Suprapubic skin (tissue), 4 donors: ENCODE results near the gene CBLC. TPM values are rescaled to one million over a fixed set of nuclear protein-coding genes. Genes with fewer than 3 reads are reported as not detected.

Source experiments
- DNase-seq, 2 donors: peaks; one replicate each; pipeline ENCODE4 v3.0.0-alpha.2; 2019; ENCODE audit warnings: low spot score in 2 of 2
- H3K27ac ChIP-seq: fragments of 200-600 bp; sonication (generic); one replicate; pipeline ENCODE4 v1.5.1; 2019
- H3K27me3 ChIP-seq: fragments of 200-600 bp; sonication (generic); one replicate; pipeline ENCODE4 v1.5.1; 2019
- H3K36me3 ChIP-seq: fragments of 200-600 bp; sonication (generic); one replicate; pipeline ENCODE4 v1.5.1; 2019
- H3K4me1 ChIP-seq: fragments of 200-600 bp; sonication (generic); one replicate; pipeline ENCODE4 v1.5.1; 2019
- H3K4me3 ChIP-seq: fragments of 200-600 bp; sonication (generic); one replicate; pipeline ENCODE4 v1.5.1; 2019; ENCODE audit warnings: mild to moderate bottlenecking
- H3K9me3 ChIP-seq: fragments of 200-600 bp; sonication (generic); one replicate; pipeline ENCODE4 v1.5.1; 2019
- EP300 ChIP-seq: sonication (generic); formaldehyde crosslinking; IDR thresholded peaks from one replicate; pipeline ENCODE4 v1.6.1; 2017; ENCODE audit warnings: antibody characterized with exemption
- POLR2A ChIP-seq, 2 donors: fragments of 450-650 bp; IDR thresholded peaks; one replicate each; pipeline ENCODE4 v1.6.1; 2017; ENCODE audit warnings: antibody characterized with exemption in 2 of 2, mild to moderate bottlenecking in 2 of 2, moderate library complexity in 2 of 2
- POLR2AphosphoS5 ChIP-seq, 3 donors: sonication (generic); formaldehyde crosslinking; IDR thresholded peaks; one replicate each; pipeline ENCODE4 v1.6.1; 2017; ENCODE audit warnings: antibody characterized with exemption in 3 of 3
- WGBS: methylation state at CpG from one replicate; pipeline ENCODE4 v1.1.5; 2018; 5-methylcytosine and 5-hydroxymethylcytosine counted together
- total RNA-seq, 4 donors: library from RNA; depleted of rRNA; stranded (reverse); fragments of >200 nt; gene quantifications; one replicate each; pipeline ENCODE4 v1.1.0, GENCODE V29; 2016
- TF ChIP-seq, protein P1 (sequence below), 2 donors: fragments of 200-600 bp in 1 of 2; fragments of 450-650 bp in 1 of 2; sonication (generic) in 1 of 2; IDR thresholded peaks; one replicate each; pipeline ENCODE4 v1.5.1; 2016 to 2019; ENCODE audit warnings: antibody characterized with exemption in 2 of 2, mild to moderate bottlenecking in 1 of 2, moderate library complexity in 1 of 2

Gene CBLC
- total RNA-seq, 4 donors from 2014 or later: 60.4 to 94.4 (median 65.7) TPM

DNA sequence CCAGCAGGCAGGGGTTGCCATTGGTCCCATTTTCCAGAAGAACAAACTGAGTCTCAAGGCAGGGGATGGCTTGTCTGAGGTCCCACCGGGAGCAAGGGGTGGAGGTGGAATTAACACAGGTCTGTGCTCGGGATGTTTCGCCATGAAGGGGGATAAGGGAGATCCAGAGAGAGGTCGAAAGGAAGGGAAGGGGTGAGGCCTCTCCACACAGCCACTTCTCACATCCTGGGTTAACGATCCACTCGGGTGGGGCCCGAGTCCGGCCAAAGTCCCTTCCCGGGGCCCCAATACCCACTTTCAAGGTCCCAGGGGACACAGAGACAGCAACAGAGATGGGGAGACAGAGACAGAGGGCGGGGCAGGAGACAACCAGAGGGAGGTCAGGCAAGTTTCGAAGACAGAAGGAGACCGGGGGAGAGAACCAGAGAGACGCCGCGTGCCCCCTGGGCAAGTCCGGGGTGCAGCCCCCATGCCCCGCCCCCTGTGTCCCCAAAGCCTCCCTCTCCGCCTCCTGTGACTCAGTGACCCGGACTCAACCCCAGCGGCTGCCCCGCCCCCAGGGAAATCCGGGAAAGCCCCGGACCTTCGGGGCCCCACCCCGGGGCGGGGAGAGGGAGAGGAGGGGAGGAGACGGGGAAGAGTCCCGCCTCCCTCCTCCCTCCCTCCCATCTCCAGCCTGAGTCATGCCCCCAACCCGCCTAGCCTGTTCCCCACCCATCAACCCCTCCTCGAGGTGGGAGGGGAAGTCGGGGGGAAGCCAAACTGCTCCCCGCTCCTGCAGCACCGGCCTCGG lies 30.5 kb upstream of the CBLC start:
- Histone ChIP-seq H3K36me3 (peaks cover 6% of the 10 kb centered on the region), H3K4me1 (peaks cover 85% of the 10 kb centered on the region), H3K27ac (peak overlapping the region; percentile 96), H3K27me3 (no peaks in the 10 kb centered on the region), H3K9me3 (no peaks in the 10 kb centered on the region), H3K4me3 (peak overlapping the region; percentile 70)
- TF ChIP-seq, protein P1, sequence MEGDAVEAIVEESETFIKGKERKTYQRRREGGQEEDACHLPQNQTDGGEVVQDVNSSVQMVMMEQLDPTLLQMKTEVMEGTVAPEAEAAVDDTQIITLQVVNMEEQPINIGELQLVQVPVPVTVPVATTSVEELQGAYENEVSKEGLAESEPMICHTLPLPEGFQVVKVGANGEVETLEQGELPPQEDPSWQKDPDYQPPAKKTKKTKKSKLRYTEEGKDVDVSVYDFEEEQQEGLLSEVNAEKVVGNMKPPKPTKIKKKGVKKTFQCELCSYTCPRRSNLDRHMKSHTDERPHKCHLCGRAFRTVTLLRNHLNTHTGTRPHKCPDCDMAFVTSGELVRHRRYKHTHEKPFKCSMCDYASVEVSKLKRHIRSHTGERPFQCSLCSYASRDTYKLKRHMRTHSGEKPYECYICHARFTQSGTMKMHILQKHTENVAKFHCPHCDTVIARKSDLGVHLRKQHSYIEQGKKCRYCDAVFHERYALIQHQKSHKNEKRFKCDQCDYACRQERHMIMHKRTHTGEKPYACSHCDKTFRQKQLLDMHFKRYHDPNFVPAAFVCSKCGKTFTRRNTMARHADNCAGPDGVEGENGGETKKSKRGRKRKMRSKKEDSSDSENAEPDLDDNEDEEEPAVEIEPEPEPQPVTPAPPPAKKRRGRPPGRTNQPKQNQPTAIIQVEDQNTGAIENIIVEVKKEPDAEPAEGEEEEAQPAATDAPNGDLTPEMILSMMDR (IDR thresholded peaks at IDR 0.05): no peak
- TF ChIP-seq POLR2AphosphoS5 (IDR thresholded peaks at IDR 0.05): peak in 1 of 3 donors; percentile 67
- peak; percentile 97 for DNase-seq
- 10% methylated on average over 17 of the region's 34 CpGs for WGBS

DNA sequence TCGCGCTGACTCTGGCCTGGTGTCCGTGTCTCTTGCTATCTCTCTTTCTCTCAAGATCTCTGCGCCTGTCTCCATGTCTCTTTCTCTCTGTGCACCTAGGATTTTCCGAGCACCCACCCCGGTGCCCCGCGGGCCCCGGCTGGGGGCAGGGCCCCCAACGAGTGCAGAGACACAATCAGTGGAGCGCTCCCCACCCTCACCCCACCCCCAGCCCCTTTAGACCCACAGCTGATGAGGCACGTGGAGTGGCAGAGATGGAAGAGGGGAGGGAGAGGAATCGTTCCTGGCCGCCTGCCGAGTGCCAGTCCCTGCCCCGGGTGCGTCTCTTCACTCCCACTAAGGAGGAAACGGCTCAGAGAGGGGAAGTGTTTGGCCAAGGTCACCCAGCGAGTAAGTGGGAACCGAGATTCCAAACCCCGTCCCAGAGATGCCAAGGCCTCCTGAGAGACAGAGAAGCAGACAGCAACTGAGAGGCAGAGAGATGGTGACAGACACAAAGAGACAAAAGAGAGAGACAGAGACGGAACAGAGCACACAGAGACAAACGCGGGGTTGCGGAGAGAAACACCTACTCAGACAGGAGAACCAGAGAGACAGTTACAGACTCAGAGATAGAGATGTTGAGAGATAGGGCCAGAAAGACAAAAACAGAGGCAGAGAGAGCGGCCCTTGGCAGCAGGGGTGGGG lies 29.8 kb upstream of the CBLC start:
- Histone ChIP-seq H3K4me3 (peak overlapping the region; percentile 70), H3K4me1 (peaks cover 85% of the 10 kb centered on the region), H3K9me3 (no peaks in the 10 kb centered on the region), H3K36me3 (peaks cover 6% of the 10 kb centered on the region), H3K27me3 (no peaks in the 10 kb centered on the region), H3K27ac (peak overlapping the region; percentile 96)
- no peak for TF ChIP-seq EP300
- TF ChIP-seq POLR2A (IDR thresholded peaks at IDR 0.05): no peak
- peak in 1 of 3 donors; percentile 11 for TF ChIP-seq POLR2AphosphoS5 (IDR thresholded peaks at IDR 0.05)
- peak; percentile 88 to 89 for DNase-seq
- WGBS: 1% methylated on average over 26 of the region's 26 CpGs

DNA sequence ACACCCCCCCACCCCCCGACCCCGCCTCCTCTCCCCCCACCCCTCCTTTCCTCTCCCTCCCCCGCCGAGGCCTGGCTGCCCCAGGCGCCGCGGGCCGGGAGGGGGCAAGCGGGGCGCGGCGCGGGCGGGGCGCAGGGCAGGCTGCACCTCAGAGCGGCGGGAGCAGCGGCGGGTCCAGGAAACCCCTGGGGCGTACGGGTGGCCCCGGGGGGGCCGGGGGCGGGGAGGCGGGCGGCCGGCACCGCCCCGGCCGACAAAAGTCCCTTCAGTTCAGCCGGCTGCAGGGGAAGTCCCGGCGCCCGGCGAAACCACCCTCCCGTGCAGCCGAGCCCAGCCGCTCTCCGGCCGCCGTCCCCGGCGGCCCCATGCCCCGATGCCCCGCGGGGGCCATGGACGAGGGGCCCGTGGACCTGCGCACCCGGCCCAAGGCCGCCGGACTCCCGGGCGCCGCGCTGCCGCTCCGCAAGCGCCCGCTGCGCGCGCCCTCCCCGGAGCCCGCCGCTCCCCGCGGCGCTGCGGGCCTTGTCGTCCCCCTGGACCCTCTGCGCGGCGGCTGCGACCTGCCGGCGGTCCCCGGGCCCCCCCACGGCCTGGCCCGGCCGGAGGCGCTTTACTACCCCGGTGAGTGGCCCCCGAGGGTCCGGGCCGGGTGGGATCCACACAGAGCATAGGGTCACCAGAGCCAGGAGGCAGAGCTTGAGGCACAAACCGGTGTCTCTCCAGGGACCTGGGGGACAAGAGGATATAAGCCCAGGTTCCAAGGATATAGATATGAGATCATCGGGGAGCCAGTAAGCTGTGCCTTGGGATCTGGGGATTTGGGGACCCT lies 29.1 kb upstream of the CBLC start, which contains the start of gene BCL3:
TSS of gene BCL3 (plus strand) at position 283 of the 829 bp plus-strand sequence. CDS start at position 366, 83 bp downstream.
- DNase-seq: peak in 1 of 2 donors; percentile 77
- WGBS: 0% methylated on average over 12 of the region's 88 CpGs
- Histone ChIP-seq H3K27ac (peak within 1 kb of the TSS; percentile 96), H3K9me3 (no peaks in the 10 kb centered on the region), H3K36me3 (peaks cover 6% of the 10 kb centered on the region), H3K27me3 (no peaks in the 10 kb centered on the region), H3K4me1 (peaks cover 85% of the 10 kb centered on the region), H3K4me3 (peak within 1 kb of the TSS; percentile 70)
- TF ChIP-seq, protein P1 (IDR thresholded peaks at IDR 0.05): no peak
- peak in 1 of 2 donors; percentile 56 for TF ChIP-seq POLR2A (IDR thresholded peaks at IDR 0.05)

DNA sequence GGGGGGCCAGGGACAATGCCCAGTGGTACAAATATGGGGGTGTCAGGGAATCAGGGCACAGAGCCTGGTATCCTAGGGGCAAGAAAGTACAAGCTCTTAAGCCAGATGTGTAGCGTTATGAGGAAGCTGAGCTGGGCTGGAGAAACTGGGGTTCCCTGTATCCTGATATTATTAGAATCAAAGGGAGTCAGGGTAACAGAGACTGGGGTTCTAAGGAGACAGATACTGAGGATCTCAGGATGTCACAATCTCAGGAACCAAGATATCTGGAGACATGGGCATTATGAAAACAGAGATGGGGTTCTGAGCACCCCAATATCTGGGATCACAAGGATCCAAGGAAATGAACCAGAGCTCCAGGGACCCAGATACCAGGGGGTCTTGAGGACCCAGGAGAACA lies 28.4 kb upstream of the CBLC start:
- Histone ChIP-seq H3K27ac (peak overlapping the region; percentile 96), H3K4me3 (peak overlapping the region; percentile 70), H3K4me1 (peaks cover 86% of the 10 kb centered on the region), H3K27me3 (no peaks in the 10 kb centered on the region), H3K36me3 (peaks cover 6% of the 10 kb centered on the region), H3K9me3 (no peaks in the 10 kb centered on the region)
- no peak for TF ChIP-seq EP300
- DNase-seq: no peak
- WGBS: 0% methylated on average over 1 of the region's 1 CpG

DNA sequence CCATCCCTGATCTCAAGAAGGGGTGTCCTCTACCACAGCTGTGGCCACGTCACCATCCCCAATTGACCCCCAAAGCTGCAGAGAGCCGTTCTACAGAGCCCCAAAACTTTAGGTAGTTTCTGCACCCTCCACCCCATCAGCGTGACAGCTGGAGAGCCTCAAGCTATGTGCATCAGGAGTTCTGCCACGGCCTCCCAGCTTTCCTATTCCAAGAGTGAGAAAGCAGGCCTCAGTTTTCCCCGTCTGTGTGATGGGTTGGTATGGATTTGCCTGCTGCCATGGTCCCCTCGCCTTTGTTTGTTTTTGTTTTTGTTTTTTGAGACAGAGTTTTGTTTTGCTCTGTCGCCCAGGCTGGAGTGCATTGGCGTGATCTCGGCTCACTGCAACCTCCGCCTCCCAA lies 27.7 kb upstream of the CBLC start:
- TF ChIP-seq POLR2AphosphoS5 (IDR thresholded peaks at IDR 0.05): no peak
- TF ChIP-seq EP300: no peak
- TF ChIP-seq, protein P1 (IDR thresholded peaks at IDR 0.05): no peak
- no peak for TF ChIP-seq POLR2A (IDR thresholded peaks at IDR 0.05)
- Histone ChIP-seq H3K27ac (no peak overlapping the region), H3K4me3 (peak overlapping the region; percentile 70), H3K4me1 (peaks cover 86% of the 10 kb centered on the region), H3K9me3 (no peaks in the 10 kb centered on the region), H3K27me3 (no peaks in the 10 kb centered on the region), H3K36me3 (peaks cover 6% of the 10 kb centered on the region)
- DNase-seq: no peak
- WGBS: 68% methylated on average over 10 of the region's 10 CpGs
